Ascending aorta (tissue), 2 donors: ENCODE data around the gene PRPF6. TPM values are rescaled to one million over a fixed set of nuclear protein-coding genes. Genes with fewer than 3 reads are reported as not detected.

Source experiments
- DNase-seq, 2 donors: peaks; one replicate each; pipeline ENCODE4 v3.0.0-alpha.2; 2019; ENCODE audit warnings: low spot score in 2 of 2
- H3K27ac ChIP-seq, 2 donors: fragments of 200-600 bp; sonication (generic); one replicate each; pipeline ENCODE4 v1.5.1; 2016 to 2017; ENCODE audit warnings: mild to moderate bottlenecking in 1 of 2
- H3K27me3 ChIP-seq: fragments of 200-600 bp; sonication (generic); one replicate; pipeline ENCODE4 v1.5.1; 2017
- H3K36me3 ChIP-seq, 2 donors: fragments of 200-600 bp; sonication (generic); one replicate each; pipeline ENCODE4 v1.5.1; 2016
- H3K4me1 ChIP-seq, 2 donors: fragments of 200-600 bp; sonication (generic); one replicate each; pipeline ENCODE4 v1.5.1; 2016 to 2017; ENCODE audit warnings: mild to moderate bottlenecking in 1 of 2
- H3K4me3 ChIP-seq, 2 donors: fragments of 200-600 bp; sonication (generic); one replicate each; pipeline ENCODE4 v1.5.1; 2016 to 2017; ENCODE audit warnings: mild to moderate bottlenecking in 1 of 2
- H3K9me3 ChIP-seq, 2 donors: fragments of 200-600 bp; sonication (generic); one replicate each; pipeline ENCODE4 v1.5.1; 2016
- CTCF ChIP-seq, 3 experiments: fragments of 200-600 bp in 2 of 3; fragments of 450-650 bp in 1 of 3; sonication (generic) in 2 of 3; IDR thresholded peaks; one replicate each; pipeline ENCODE4 v1.5.1; 2016 to 2019; ENCODE audit warnings: antibody characterized with exemption in 3 of 3, mild to moderate bottlenecking in 1 of 3, moderate library complexity in 1 of 3
- intact Hi-C: fragments of 100-400 bp; cut with DNase I; formaldehyde crosslinking; loops from one replicate; pipeline ENCODE4 v1.15.1; 2023
- total RNA-seq: library from RNA; depleted of rRNA; stranded (reverse); fragments of >200 nt; gene quantifications from one replicate; pipeline ENCODE4 v1.1.0, GENCODE V29; 2016

The PRPF6 gene
- total RNA-seq, 1 donor from 2014 or later, result 33.5 TPM

- Histone ChIP-seq H3K27ac (no peak overlapping the region), H3K36me3 (peaks cover 10 to 45% of the 10 kb centered on the region in 2 donors), H3K4me3 (no peak overlapping the region), H3K4me1 (peaks cover 1 to 10% of the 10 kb centered on the region in 2 donors), H3K9me3 (no peaks in the 10 kb centered on the region), H3K27me3 (no peaks in the 10 kb centered on the region)
- no peak for DNase-seq
- intact Hi-C loops, result no loop called here
- TF ChIP-seq CTCF (IDR thresholded peaks at IDR 0.05), result no peak
Measured at GRCh38 chr20:63961664-63962425, 19.1 kb upstream of the PRPF6 start.

- Histone ChIP-seq H3K27ac (no peak overlapping the region), H3K9me3 (no peaks in the 10 kb centered on the region), H3K4me3 (no peak overlapping the region), H3K27me3 (no peaks in the 10 kb centered on the region), H3K36me3 (peaks cover 16 to 51% of the 10 kb centered on the region in 2 donors), H3K4me1 (peaks cover 0 to 3% of the 10 kb centered on the region in 2 donors)
- DNase-seq, result no peak
- TF ChIP-seq CTCF (IDR thresholded peaks at IDR 0.05), result no peak
- intact Hi-C loops, result no loop called here
Measured at GRCh38 chr20:63962426-63963347, 18.2 kb upstream of the PRPF6 start.

- H3K4me1 ChIP-seq, result peaks cover 0 to 3% of the 10 kb centered on the region in 2 donors
- H3K27ac ChIP-seq, result no peak overlapping the region
Measured at GRCh38 chr20:63963348-63963741, 17.6 kb upstream of the PRPF6 start.

GRCh38 chr20:63963784-63964301 is 17.1 kb upstream of the PRPF6 start:
- no peak for TF ChIP-seq CTCF (IDR thresholded peaks at IDR 0.05)
- no peak overlapping the region for H3K27ac ChIP-seq
- H3K4me1 ChIP-seq, result peaks cover 5 to 7% of the 10 kb centered on the region in 2 donors
- no peak overlapping the region for H3K4me3 ChIP-seq
- H3K36me3 ChIP-seq, result peaks cover 16 to 51% of the 10 kb centered on the region in 2 donors
- H3K27me3 ChIP-seq, result no peaks in the 10 kb centered on the region
- DNase-seq, result no peak
- intact Hi-C loops, result no loop called here
- H3K9me3 ChIP-seq, result no peaks in the 10 kb centered on the region

More at GRCh38 chr20:63963348-63963741, 17.6 kb upstream of the PRPF6 start:
- DNase-seq, result no peak
- H3K4me3 ChIP-seq, result no peak overlapping the region
- intact Hi-C loops, result no loop called here
- no peak for TF ChIP-seq CTCF (IDR thresholded peaks at IDR 0.05)
- H3K36me3 ChIP-seq, result peaks cover 16 to 51% of the 10 kb centered on the region in 2 donors
- no peaks in the 10 kb centered on the region for H3K9me3 ChIP-seq
- no peaks in the 10 kb centered on the region for H3K27me3 ChIP-seq

GRCh38 chr20:63964412-63964811 is 16.5 kb upstream of the PRPF6 start:
- peaks cover 16 to 48% of the 10 kb centered on the region in 2 donors for H3K36me3 ChIP-seq
- no peak for TF ChIP-seq CTCF (IDR thresholded peaks at IDR 0.05)
- intact Hi-C loops, result no loop called here

More at GRCh38 chr20:63964412-63964811, 16.5 kb upstream of the PRPF6 start:
- Histone ChIP-seq H3K4me1 (peaks cover 8 to 11% of the 10 kb centered on the region in 2 donors), H3K27me3 (no peaks in the 10 kb centered on the region), H3K27ac (no peak overlapping the region), H3K4me3 (no peak overlapping the region), H3K9me3 (no peaks in the 10 kb centered on the region)
- DNase-seq, result no peak
